Panc1 (cell line): ENCODE results near the gene LRRIQ1. TPM values are rescaled to one million over a fixed set of nuclear protein-coding genes. Genes with fewer than 3 reads are reported as not detected.

ENCODE experiments used
- ATAC-seq: fragments of 200-7000 bp; cut with Tn5 transposase; 2 replicates; pipeline ENCODE4 v1.9.1; 2020; ENCODE audit warnings: mild to moderate bottlenecking, moderate library complexity
- BruUV-seq: library from RNA; stranded (reverse); fragments of 400-500 nt; replicated peaks from 2 replicates; lab custom pipeline; 2021; lab: Mats Ljungman, UMichigan
- CTCF ChIA-PET: fragments of 300-600 bp; sonication (Branson Sonifier 250); formaldehyde crosslinking; loops from one replicate; lab custom pipeline; 2022; ENCODE audit warnings: antibody characterized with exemption; lab: Charles Lee
- POLR2A ChIA-PET: fragments of 300-600 bp; sonication (Branson Sonifier 250); formaldehyde crosslinking; loops from one replicate; lab custom pipeline; 2022; ENCODE audit warnings: antibody characterized with exemption; lab: Charles Lee
- DNase-seq: peaks from one replicate; pipeline ENCODE4 v3.0.0-alpha.2; 2010; ENCODE audit warnings: low read depth, low spot score
- H3K27ac ChIP-seq: 2 replicates; pipeline ENCODE4 v1.5.1; 2011; ENCODE audit warnings: mild to moderate bottlenecking, low read length, inconsistent platforms
- H3K27me3 ChIP-seq: fragments of 200-500 bp; sonication (Bioruptor generic); 2 replicates; pipeline ENCODE4 v1.6.0; 2014; ENCODE audit warnings: low read length, inconsistent platforms; ENCODE audit not compliant: control insufficient read depth, insufficient read depth
- H3K36me3 ChIP-seq: fragments of 200-500 bp; sonication (Bioruptor generic); 2 replicates; pipeline ENCODE4 v1.5.1; 2014; ENCODE audit warnings: inconsistent platforms, mild to moderate bottlenecking, low read length, moderate library complexity; ENCODE audit not compliant: control insufficient read depth, insufficient read depth
- H3K4me1 ChIP-seq: 2 replicates; pipeline ENCODE4 v1.5.1; 2011; ENCODE audit warnings: inconsistent platforms, mild to moderate bottlenecking, low read length, moderate library complexity; ENCODE audit not compliant: control insufficient read depth, insufficient read depth
- H3K4me3 ChIP-seq, 2 experiments: 2 replicates each; pipeline ENCODE4 v1.5.1; 2011 to 2012; ENCODE audit warnings: low read depth in 2 of 2, low read length in 2 of 2, mild to moderate bottlenecking in 2 of 2, inconsistent platforms in 1 of 2, moderate library complexity in 1 of 2
- H3K9me3 ChIP-seq: fragments of 200-500 bp; sonication (Bioruptor generic); 2 replicates; pipeline ENCODE4 v1.5.1; 2014; ENCODE audit warnings: low read depth, mild to moderate bottlenecking, inconsistent platforms, low read length, moderate library complexity; ENCODE audit not compliant: control insufficient read depth, insufficient read depth
- CTCF ChIP-seq: fragments of 450-650 bp; IDR thresholded peaks from 2 replicates; pipeline ENCODE4 v1.5.1; 2017; ENCODE audit warnings: mild to moderate bottlenecking
- POLR2AphosphoS5 ChIP-seq: IDR thresholded peaks from 2 replicates; pipeline ENCODE4 v1.6.1; 2012; ENCODE audit warnings: mild to moderate bottlenecking, low read depth, low read length, moderate library complexity
- REST ChIP-seq, 2 experiments: IDR thresholded peaks; 2 replicates each; pipeline ENCODE4 v1.6.1; 2011 to 2012; ENCODE audit warnings: low read depth in 2 of 2, control low read depth in 1 of 2, low read length in 1 of 2, mild to moderate bottlenecking in 1 of 2, moderate library complexity in 1 of 2; ENCODE audit not compliant: insufficient read depth in 1 of 2
- SIN3A ChIP-seq: IDR thresholded peaks from 2 replicates; pipeline ENCODE4 v1.6.1; 2012; ENCODE audit warnings: low read depth, mild to moderate bottlenecking, low read length, moderate library complexity, borderline replicate concordance; ENCODE audit not compliant: insufficient read depth
- TCF7L2 ChIP-seq: IDR thresholded peaks from 2 replicates; pipeline ENCODE4 v1.6.1; 2011; ENCODE audit warnings: mild to moderate bottlenecking, low read depth, low read length, inconsistent platforms
- in situ Hi-C: cut with HindIII; loops from 2 replicates; pipeline ENCODE4 v1.10.0; 2016; ENCODE audit warnings: low sequenced_read_pairs, low pct_unique_long_range_greater_than_20kb
- intact Hi-C: fragments of 100-400 bp; cut with micrococcal nuclease; formaldehyde crosslinking; loops from one replicate; pipeline ENCODE4 v1.10.0; 2022; ENCODE audit not compliant: unreplicated experiment
- total RNA-seq: library from RNA; stranded (reverse); gene quantifications from one replicate; pipeline ENCODE4 v1.2.1, GENCODE V29; 2021; ENCODE audit not compliant: unreplicated experiment

LRRIQ1 gene
- total RNA-seq, 1 experiment from 2014 or later: 0.15 TPM

GRCh38 chr12:85152311-85152729 lies 116.2 kb downstream of the LRRIQ1 start:
- intact Hi-C loops (no loop called here), in situ Hi-C loops (no loop called here)
- CTCF ChIA-PET: interaction anchor here (0.6 kb wide), 1 partner anchor 271 kb away, joined by 3 read pairs; no protein-coding TSS in a partner anchor
- Histone ChIP-seq H3K9me3 (no peaks in the 10 kb centered on the region), H3K4me3 (no peak overlapping the region), H3K4me1 (no peaks in the 10 kb centered on the region), H3K27ac (no peak overlapping the region), H3K27me3 (no peaks in the 10 kb centered on the region), H3K36me3 (no peaks in the 10 kb centered on the region)
- ATAC-seq: no peak
- TF ChIP-seq CTCF: no peak
- POLR2A ChIA-PET: no interaction called here
- no TSS peak for BruUV-seq
- DNase-seq: no peak

GRCh38 chr12:85155791-85156190 lies 119.6 kb downstream of the LRRIQ1 start:
- ChIA-PET POLR2A (interaction anchor here (0.6 kb wide), 1 partner anchor 1113 kb away, joined by 3 read pairs; no protein-coding TSS in a partner anchor), CTCF (interaction anchor here (1.3 kb wide), 1 partner anchor 79 kb away, joined by 5 read pairs; no protein-coding TSS in a partner anchor)
- H3K4me3 ChIP-seq: no peak overlapping the region
- in situ Hi-C loops (no loop called here), intact Hi-C loops (loop anchor here (5.0 kb wide), 1 partner anchor 292 kb away; no protein-coding TSS in a partner anchor)
- no peak for TF ChIP-seq TCF7L2
- no peak for TF ChIP-seq SIN3A
- peak; percentile 19; the same call in 1 of the 2 replicates for TF ChIP-seq CTCF
- no peak for TF ChIP-seq REST (IDR thresholded peaks at IDR 0.05; ENCODE audit: insufficient read depth in 1 of 2, low read depth in 2 of 2, low read length in 1 of 2)
- no peak for TF ChIP-seq POLR2AphosphoS5
- H3K36me3 ChIP-seq: no peaks in the 10 kb centered on the region
- no peak for ATAC-seq
- no TSS peak for BruUV-seq
- no peak overlapping the region for H3K27ac ChIP-seq
- no peaks in the 10 kb centered on the region for H3K4me1 ChIP-seq
- DNase-seq: no peak
- H3K9me3 ChIP-seq: no peaks in the 10 kb centered on the region
- no peaks in the 10 kb centered on the region for H3K27me3 ChIP-seq
